Measurements from ENCODE around the gene DNMT3A.

DNMT3A gene

DNA sequence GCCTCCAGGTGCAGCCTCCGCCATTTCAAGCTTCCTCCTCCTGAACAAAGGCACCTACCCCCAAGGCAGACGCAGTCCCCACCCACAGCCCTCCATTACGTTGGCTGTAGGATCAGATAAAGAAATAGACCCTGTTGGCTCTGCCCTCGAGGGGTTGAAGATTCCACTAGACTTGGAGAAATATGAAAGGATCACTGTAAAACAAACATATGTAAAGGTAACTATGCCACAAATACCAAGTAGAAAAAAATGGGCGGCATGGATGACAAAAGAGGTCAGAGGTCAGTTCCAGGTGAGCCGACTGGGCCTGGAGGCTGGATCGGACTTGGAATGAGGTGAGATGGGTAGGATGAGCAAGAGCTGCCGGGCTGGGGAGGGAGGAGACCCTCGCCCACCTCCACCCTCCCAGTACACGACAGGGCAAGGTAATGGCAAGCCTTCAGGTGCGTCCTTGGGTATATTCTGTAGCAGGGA is 88.5 kb downstream of the DNMT3A start:
- TF ChIP-seq, protein P1, sequence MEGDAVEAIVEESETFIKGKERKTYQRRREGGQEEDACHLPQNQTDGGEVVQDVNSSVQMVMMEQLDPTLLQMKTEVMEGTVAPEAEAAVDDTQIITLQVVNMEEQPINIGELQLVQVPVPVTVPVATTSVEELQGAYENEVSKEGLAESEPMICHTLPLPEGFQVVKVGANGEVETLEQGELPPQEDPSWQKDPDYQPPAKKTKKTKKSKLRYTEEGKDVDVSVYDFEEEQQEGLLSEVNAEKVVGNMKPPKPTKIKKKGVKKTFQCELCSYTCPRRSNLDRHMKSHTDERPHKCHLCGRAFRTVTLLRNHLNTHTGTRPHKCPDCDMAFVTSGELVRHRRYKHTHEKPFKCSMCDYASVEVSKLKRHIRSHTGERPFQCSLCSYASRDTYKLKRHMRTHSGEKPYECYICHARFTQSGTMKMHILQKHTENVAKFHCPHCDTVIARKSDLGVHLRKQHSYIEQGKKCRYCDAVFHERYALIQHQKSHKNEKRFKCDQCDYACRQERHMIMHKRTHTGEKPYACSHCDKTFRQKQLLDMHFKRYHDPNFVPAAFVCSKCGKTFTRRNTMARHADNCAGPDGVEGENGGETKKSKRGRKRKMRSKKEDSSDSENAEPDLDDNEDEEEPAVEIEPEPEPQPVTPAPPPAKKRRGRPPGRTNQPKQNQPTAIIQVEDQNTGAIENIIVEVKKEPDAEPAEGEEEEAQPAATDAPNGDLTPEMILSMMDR (IDR thresholded peaks at IDR 0.05; ENCODE audit: low read depth, low read length), result no peak
- H3K4me3 ChIP-seq (ENCODE audit: low read depth, low read length), result peak overlapping the region; percentile 33
- no peak for DNase-seq (ENCODE audit: low read depth, low spot score)
- in situ Hi-C loops (cut with HindIII; ENCODE audit: low sequenced_read_pairs), result no loop called here

DNA sequence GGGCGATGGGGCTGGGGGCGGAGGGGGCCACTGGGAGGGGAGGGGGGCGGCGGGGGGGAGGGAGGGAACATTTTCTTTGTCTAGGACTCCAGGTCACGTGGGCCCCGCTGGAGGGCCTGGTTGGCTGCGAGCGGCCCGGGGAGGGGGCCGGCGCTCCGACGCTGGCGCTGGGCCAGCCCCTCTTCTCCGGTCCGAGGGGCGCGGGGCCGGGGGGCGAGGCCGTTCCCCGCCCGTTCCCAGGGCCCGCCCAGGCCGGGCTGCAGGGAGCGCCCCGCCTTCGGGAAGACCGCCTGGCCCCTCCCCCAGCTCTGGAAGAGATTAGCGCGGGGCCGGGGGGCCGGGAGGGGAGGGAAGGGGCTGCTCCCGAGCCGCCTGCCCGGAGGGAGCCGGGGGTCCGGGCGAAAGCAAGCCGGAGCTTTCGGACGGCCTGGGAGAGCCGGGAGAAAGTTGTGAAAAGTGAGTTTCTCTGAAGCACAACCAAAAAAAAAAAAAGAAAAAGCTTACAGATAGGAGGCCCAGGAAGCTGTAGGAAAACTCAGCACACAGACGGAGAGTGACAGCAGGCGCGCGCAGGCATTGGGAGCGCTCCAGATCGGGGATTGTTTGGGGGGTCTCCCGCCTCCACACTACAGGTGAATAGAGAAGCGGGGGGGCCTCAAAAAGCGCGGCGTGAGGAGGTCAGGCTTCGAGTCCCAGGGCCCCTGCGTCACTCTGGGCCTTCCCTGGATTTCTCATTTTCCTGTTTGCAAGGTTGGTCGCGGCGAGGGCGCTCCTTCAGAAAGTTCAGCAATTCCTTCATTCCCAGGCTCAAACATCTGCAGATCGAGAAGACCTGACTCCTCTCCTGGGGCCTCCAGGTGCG is 89.2 kb downstream of the DNMT3A start:
- peak; percentile 62 for DNase-seq (ENCODE audit: low read depth, low spot score)
- TF ChIP-seq, protein P1 (IDR thresholded peaks at IDR 0.05; ENCODE audit: low read depth, low read length), result no peak
- in situ Hi-C loops (cut with HindIII; ENCODE audit: low sequenced_read_pairs), result no loop called here
- peak overlapping the region; percentile 49 for H3K4me3 ChIP-seq (ENCODE audit: low read depth, low read length)

DNA sequence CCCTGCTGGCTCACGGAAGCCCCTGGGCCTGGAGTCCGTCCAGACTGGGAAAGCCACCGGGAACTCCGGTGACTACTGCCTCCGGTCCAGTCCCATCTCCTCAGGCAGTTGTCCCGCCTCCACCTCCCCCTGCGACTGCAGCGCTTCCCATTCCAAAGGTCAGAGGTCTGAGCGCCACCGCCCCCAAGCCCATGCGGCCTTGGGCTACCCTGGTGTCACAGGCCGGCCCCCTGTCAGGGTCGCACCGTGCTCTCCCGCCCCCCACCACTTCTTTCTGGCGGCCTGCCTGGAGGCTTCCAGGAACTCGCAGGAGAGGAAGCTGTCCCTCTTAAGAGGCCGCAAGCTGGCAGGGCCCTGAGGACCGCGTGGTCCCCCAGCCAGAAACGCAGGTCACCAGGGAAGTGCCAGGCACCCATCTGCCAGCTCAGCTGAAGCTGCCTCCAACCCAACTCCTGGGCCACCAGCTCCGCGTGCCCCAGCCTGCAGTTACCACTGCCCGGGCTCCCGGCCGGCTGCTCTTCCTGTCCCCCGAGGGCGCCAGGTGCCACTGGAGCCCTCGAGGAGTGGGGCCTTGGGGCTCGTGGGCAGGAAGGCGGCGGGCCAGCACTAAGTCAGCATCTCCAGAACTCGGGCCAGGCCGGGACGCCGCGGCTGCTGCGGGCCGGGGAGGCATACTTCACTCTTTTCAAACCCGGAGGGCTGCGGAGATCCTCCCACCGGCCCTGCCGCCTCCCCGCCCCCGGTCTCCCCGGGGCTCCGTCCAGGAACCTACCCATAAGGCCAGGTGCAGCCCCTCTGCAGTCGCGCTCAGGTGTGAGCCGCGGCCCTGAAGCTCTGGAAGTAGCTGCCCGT is 90.1 kb downstream of the DNMT3A start:
- in situ Hi-C loops (cut with HindIII; ENCODE audit: low sequenced_read_pairs), result no loop called here
- DNase-seq (ENCODE audit: low read depth, low spot score), result peak; percentile 43
- peak overlapping the region; percentile 49 for H3K4me3 ChIP-seq (ENCODE audit: low read depth, low read length)
- TF ChIP-seq, protein P1 (IDR thresholded peaks at IDR 0.05; ENCODE audit: low read depth, low read length), result no peak

DNA sequence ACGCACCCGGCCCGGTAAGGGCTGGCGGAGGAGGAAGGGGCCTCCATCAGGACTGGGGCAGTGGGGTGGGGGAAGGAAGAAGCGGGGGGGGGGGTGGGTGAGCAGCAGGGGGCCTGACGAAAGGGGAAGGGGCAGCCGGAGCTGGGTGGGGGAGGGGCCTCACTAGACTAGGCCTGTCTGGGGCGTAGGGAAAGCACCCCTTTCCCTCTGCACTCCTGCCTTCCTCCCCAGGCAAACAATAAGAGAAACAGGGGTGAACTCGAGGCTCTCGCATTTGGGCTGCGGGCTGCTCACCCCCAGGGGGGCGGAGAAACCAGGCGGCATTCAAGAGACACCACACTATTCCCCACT is 90.7 kb downstream of the DNMT3A start:
- in situ Hi-C loops (cut with HindIII; ENCODE audit: low sequenced_read_pairs), result no loop called here

DNA sequence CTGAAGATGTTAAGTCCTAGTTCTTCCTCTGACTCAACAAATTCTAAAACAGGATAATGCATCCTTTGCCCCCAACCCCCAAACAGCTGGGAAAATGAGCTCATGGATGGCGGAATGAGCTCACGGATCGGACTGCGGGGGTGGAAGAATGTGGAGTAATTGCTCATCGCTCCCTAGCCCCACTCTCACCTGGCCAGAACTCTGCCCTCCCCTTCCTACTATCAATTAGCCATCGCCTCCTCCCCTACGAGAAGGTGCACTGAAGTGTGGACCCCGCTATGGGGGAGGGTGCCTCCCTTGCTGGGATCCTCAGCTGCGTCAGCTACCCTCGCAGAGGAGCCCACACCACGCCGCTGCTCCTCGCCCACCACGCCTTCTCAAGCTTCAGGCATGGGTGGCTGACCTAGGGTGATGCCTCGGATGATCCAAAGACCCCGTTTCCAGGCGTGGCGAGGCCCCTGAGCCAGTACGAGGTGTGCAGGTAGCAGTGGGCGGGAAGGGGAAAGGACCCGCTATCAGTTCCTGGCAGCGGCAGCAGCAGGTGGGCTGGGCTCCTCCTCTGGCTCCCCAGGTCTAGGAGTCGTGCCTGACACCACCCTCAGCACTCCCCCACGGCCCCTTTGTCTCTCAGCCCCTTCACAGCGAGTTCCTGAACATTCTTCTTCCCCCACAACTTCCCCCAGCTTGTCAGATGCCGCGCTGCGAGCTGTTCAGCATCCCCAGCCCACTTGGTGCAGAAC is 91.2 kb downstream of the DNMT3A start:
- peak overlapping the region; percentile 49 for H3K4me3 ChIP-seq (ENCODE audit: low read depth, low read length)
- TF ChIP-seq, protein P1 (IDR thresholded peaks at IDR 0.05; ENCODE audit: low read depth, low read length), result no peak
- peak; percentile 72 for DNase-seq (ENCODE audit: low read depth, low spot score)
- in situ Hi-C loops (cut with HindIII; ENCODE audit: low sequenced_read_pairs), result no loop called here

More for the DNA sequence above, 90.7 kb downstream of the DNMT3A start:
- peak overlapping the region; percentile 49 for H3K4me3 ChIP-seq (ENCODE audit: low read depth, low read length)
- TF ChIP-seq, protein P1 (IDR thresholded peaks at IDR 0.05; ENCODE audit: low read depth, low read length), result no peak
- DNase-seq (ENCODE audit: low read depth, low spot score), result no peak

DNA sequence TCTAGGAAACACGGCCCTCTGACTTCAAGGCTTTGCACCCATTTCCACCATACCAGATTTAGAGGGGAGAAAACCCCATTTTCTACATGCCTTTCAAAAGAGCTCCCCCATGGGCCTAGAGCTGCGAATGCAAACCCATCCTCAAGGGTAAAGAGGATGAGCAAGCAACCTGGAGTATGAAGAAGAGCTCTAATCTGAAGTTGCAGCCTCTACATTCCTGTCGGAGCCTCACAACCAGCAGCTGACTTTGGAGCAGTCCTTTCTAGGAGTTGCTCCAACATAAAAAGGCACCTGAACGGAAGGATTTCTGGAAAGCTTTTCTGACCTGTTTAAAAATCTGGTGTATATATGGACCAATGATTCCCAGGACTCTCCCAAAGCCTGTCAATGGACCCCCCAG is 91.9 kb downstream of the DNMT3A start:
- no peak for DNase-seq (ENCODE audit: low read depth, low spot score)
- in situ Hi-C loops (cut with HindIII; ENCODE audit: low sequenced_read_pairs), result no loop called here
- TF ChIP-seq, protein P1 (IDR thresholded peaks at IDR 0.05; ENCODE audit: low read depth, low read length), result no peak
- H3K4me3 ChIP-seq (ENCODE audit: low read depth, low read length), result no peak overlapping the region

All from astrocyte of the spinal cord (primary cell).